ENCODE results near the gene FAM53B.

- TF ChIP-seq CTCF (IDR thresholded peaks at IDR 0.05 in 4 of 5, conservative IDR thresholded peaks at IDR 0.05 in 1 of 5) (no peak), POLR2A (IDR thresholded peaks at IDR 0.05) (no peak)
Measured at GRCh38 chr10:124691002-124691401, 53.2 kb downstream of the FAM53B start.

Measured in gastrocnemius medialis (tissue), 4 donors.